ENCODE data around the gene SEZ6.

Gene SEZ6

DNA sequence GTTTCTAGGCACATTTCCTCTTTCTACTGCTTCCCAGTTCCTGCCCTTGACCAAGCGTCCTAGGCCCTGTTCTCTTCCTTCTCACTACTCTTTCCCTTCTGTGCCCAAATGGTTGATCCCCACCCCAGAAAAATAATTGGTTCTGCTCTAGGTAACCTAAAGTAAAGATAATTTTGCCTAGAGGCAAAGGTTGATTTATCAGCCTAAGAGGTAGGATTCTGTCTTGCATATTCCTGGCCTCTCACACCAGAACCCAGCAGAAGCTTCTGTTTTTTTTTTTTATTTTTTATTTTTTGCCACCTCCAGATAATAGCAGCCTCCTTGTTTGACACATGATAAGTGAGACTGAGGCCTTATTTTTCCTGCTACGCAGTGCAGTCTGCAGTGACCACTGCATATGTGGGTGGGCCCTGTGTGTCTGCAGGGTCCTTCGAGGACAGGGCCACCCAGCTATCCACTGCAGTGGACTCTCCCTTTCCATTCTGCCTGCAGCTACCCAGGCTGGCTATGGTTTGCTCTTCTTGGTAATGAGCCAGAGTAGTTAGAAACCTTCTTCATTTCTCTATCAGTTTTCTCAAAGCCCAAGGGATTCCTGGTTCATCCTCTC lies 37.8 kb upstream of the SEZ6 start:
- Histone ChIP-seq H3K27ac (ENCODE audit: low read depth, low read length) (no peak overlapping the region), H3K4me1 (ENCODE audit: control insufficient read depth, insufficient read depth, low read length, unreplicated experiment) (peaks cover 24% of the 10 kb centered on the region)

DNA sequence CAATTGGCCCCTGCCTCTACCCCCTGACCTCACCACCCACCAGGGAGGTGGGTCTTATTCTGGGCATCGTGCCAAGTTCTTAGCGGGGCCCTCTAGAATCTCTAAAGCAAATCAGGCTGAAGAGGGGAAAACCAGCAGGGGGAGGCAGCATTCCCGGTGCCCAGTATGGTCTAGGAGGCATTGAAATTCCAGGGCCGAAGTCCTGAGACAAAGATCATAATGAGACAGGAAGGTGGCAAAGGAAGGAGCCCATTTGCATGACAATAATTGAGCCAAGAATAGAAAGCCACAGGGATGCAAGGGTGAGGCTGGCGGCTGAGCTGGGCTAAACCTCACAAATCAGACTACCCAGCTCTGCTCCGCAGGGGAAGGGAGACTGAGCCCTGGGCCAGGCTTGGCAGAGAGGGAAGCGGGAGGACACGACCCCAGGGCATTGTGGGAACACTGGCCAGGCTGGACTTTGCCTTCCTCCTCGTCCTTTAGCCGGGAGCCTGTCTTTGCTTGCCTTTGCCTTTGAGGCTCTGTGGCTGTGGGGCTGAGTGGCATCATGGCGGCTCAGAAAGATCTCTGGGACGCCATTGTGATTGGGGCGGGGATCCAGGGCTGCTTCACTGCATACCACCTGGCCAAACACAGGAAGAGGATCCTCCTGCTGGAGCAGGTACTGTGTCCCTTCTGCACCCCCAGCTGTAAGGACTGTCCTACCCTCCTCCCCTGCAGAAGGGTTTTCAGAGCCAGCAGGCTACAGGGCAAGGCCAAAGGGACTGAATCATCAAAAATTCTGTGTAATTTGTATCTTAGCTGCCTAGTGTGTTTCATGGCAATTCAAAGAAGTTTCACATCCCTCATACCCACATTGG lies 37.1 kb upstream of the SEZ6 start, which contains the start of gene PIPOX:
TSS of gene PIPOX (plus strand) at position 463 of the 860 bp plus-strand sequence. CDS start at position 548, 85 bp downstream.
- peaks cover 24% of the 10 kb centered on the region for H3K4me1 ChIP-seq (ENCODE audit: control insufficient read depth, insufficient read depth, low read length, unreplicated experiment)
- no peaks in the 10 kb centered on the region for H3K36me3 ChIP-seq (ENCODE audit: insufficient read depth, low read length)
- peak within 1 kb of the TSS; percentile 60 for H3K4me3 ChIP-seq (ENCODE audit: low read depth, low read length)
- peak within 1 kb of the TSS; percentile 71 for H2AFZ ChIP-seq (ENCODE audit: low read length, unreplicated experiment)
- H3K27ac ChIP-seq (ENCODE audit: low read depth, low read length) = no peak within 1 kb of the TSS
- H3K79me2 ChIP-seq (ENCODE audit: control insufficient read depth, insufficient read depth, low read length, unreplicated experiment) = no peaks in the 10 kb centered on the region
- H3K27me3 ChIP-seq (ENCODE audit: insufficient read depth, low read length) = peaks cover 17% of the 10 kb centered on the region

More for the DNA sequence above, 37.8 kb upstream of the SEZ6 start:
- Histone ChIP-seq H3K27me3 (ENCODE audit: insufficient read depth, low read length) (peaks cover 10% of the 10 kb centered on the region), H3K79me2 (ENCODE audit: control insufficient read depth, insufficient read depth, low read length, unreplicated experiment) (no peaks in the 10 kb centered on the region), H3K36me3 (ENCODE audit: insufficient read depth, low read length) (no peaks in the 10 kb centered on the region), H2AFZ (ENCODE audit: low read length, unreplicated experiment) (no peak overlapping the region), H3K4me3 (ENCODE audit: low read depth, low read length) (no peak overlapping the region)

DNA sequence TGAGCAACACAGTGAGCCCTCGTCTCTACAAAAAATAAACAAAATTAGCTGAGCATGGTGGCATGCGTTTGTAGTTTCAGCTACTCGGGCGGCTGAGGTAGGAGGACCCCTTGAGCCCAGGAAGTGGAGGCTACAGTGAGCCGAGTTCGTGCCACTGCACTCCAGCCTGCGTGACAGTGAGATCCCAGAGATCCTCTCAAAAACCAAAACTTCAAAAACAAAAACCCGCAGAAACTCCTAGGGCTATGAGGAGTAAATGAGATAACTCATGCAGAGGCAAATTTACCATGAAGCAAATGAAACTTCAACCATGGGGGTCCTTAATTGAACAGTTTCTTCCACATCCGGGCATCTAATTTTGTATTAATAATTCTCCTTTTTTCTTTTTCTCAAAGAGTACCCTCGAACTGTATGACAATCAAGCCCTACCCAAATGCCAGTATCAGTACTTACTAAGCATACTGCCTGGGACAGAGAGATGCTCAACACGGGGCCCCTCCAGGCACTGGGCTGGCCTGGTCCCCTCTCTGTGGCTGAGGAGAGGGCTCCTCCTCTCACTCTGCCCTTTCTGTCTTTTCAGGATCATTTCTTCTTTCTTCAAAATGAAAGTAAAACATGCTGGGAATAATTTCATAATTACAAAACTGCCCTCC lies 36.3 kb upstream of the SEZ6 start:
- Histone ChIP-seq H3K27ac (ENCODE audit: low read depth, low read length) (no peak overlapping the region), H3K36me3 (ENCODE audit: insufficient read depth, low read length) (no peaks in the 10 kb centered on the region), H3K4me1 (ENCODE audit: control insufficient read depth, insufficient read depth, low read length, unreplicated experiment) (peaks cover 24% of the 10 kb centered on the region), H3K27me3 (ENCODE audit: insufficient read depth, low read length) (peaks cover 25% of the 10 kb centered on the region), H3K4me3 (ENCODE audit: low read depth, low read length) (peak overlapping the region; percentile 60), H3K79me2 (ENCODE audit: control insufficient read depth, insufficient read depth, low read length, unreplicated experiment) (no peaks in the 10 kb centered on the region), H2AFZ (ENCODE audit: low read length, unreplicated experiment) (peak overlapping the region; percentile 71)

DNA sequence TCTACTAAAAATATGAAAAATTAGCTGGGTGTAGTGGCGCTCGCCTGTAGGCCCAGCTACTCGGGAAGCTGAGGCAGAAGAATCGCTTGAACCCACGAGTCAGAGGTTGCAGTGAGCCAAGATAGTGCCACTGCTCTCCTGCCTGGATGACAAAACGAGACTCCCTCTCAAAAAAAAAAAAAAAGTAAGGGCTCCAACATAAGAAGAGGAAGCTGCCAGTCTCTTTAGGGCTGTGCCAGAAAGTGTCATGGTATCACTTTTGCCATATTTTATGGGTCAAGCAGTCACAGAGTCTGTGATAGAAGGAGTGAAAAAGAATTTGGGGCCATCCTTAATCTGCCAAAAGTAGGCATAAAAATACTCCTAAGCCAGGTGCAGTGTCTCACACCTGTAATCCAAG lies 35.7 kb upstream of the SEZ6 start:
- Histone ChIP-seq H3K27ac (ENCODE audit: low read depth, low read length) (no peak overlapping the region), H3K27me3 (ENCODE audit: insufficient read depth, low read length) (peaks cover 27% of the 10 kb centered on the region), H3K4me3 (ENCODE audit: low read depth, low read length) (no peak overlapping the region), H2AFZ (ENCODE audit: low read length, unreplicated experiment) (no peak overlapping the region), H3K36me3 (ENCODE audit: insufficient read depth, low read length) (no peaks in the 10 kb centered on the region), H3K4me1 (ENCODE audit: control insufficient read depth, insufficient read depth, low read length, unreplicated experiment) (peaks cover 24% of the 10 kb centered on the region), H3K79me2 (ENCODE audit: control insufficient read depth, insufficient read depth, low read length, unreplicated experiment) (no peaks in the 10 kb centered on the region)

DNA sequence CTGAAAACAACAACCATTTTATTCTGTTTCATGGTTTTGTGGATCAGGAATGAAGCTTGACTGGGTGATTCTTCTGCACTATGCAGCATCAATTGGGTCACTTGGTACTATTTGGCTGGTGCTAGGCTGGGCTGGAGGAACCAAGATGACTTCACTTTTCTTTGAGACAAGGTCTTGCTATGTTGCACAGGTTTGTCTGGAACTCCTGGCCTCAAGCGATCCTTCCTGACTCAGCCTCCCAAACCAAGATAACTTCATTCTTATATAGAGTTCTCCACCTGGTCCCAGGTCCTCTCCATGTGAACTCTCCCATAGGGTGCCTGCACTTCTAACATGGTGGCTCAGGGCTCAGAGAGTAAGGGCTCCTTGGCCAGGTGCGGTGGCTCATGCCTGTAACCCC lies 35.3 kb upstream of the SEZ6 start:
- Histone ChIP-seq H2AFZ (ENCODE audit: low read length, unreplicated experiment) (no peak overlapping the region), H3K36me3 (ENCODE audit: insufficient read depth, low read length) (no peaks in the 10 kb centered on the region), H3K4me1 (ENCODE audit: control insufficient read depth, insufficient read depth, low read length, unreplicated experiment) (peaks cover 24% of the 10 kb centered on the region), H3K27ac (ENCODE audit: low read depth, low read length) (no peak overlapping the region), H3K4me3 (ENCODE audit: low read depth, low read length) (no peak overlapping the region), H3K79me2 (ENCODE audit: control insufficient read depth, insufficient read depth, low read length, unreplicated experiment) (no peaks in the 10 kb centered on the region), H3K27me3 (ENCODE audit: insufficient read depth, low read length) (peaks cover 27% of the 10 kb centered on the region)

DNA sequence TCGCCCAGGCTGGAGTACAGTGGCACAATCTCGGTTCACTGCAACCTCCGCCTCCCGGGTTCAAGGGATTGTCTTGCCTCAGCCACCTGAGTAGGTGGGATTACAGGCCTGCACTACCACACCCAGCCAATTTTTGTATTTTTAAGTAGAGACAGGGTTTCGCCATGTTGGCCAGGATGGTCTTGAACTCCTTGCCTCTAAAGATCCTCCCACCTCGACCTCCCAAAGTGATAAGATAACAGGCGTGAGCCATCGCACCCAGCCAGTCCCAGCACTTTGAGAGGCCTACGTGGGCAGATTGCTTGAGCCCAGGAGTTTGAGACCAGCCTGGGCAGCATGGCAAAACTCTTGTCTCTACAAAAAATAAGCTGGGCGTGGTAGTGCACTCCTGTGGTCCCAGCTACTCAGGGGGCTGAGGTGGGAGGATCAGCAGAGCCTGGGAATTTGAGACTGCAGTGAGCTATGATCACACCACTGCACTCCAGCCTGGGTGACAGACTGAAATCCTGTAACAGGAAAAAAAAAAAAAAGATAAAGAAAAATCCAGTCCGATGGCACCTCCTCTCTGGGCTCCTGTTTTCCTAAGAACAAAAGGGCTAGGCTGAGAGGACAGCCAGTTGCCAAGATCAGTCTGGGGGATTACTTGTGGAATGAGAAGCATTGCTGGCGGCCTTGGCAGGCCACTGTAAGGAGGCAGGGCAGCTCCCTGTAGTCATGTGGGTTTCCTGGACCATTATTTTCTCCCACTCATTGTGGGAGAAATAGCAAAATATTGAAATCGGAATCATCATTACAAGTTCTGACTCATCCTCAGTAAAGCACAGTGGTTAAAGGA lies 34.1 kb upstream of the SEZ6 start:
- Histone ChIP-seq H3K27me3 (ENCODE audit: insufficient read depth, low read length) (peaks cover 36% of the 10 kb centered on the region), H3K79me2 (ENCODE audit: control insufficient read depth, insufficient read depth, low read length, unreplicated experiment) (no peaks in the 10 kb centered on the region), H3K27ac (ENCODE audit: low read depth, low read length) (peak overlapping the region; percentile 8), H3K4me3 (ENCODE audit: low read depth, low read length) (no peak overlapping the region), H2AFZ (ENCODE audit: low read length, unreplicated experiment) (peak overlapping the region; percentile 20), H3K4me1 (ENCODE audit: control insufficient read depth, insufficient read depth, low read length, unreplicated experiment) (peaks cover 24% of the 10 kb centered on the region), H3K36me3 (ENCODE audit: insufficient read depth, low read length) (no peaks in the 10 kb centered on the region)

DNA sequence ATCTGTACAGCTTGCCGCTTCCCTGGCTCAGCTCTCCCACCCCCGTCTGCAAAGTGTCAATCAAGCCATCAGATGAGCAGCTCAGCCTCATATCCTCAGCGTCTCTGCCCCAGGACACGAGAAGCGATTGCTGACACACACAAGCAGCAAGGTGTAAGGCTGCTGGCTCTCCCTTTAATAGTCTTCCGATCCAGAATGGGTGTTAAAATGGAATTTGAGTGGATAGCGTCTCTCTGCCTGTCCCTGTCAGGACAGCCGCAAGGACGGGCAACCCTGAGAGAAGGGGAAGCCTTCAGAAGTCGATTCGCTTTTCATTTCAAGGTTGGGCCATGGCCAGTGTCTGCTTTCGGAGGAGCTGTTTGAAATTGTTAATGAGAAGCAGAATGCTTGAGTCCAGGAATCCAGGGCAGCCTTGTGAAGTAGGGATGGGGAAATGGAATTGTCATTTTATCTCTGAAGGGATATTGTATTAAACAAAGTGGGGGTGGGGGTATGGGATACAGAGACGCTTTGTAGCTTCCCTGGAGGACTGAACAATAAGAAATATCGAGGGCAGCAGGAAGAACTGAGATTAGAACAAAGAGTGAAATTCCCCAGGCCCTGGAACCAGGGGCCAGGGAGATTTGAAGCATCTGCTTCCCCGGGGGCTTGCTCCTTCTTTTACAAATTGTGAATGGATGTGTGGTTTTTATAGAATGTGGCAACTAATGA lies 32.4 kb upstream of the SEZ6 start:
- H3K4me3 ChIP-seq (ENCODE audit: low read depth, low read length) = no peak overlapping the region
- H3K27me3 ChIP-seq (ENCODE audit: insufficient read depth, low read length) = peaks cover 54% of the 10 kb centered on the region
- H3K4me1 ChIP-seq (ENCODE audit: control insufficient read depth, insufficient read depth, low read length, unreplicated experiment) = peaks cover 24% of the 10 kb centered on the region
- no peak overlapping the region for H2AFZ ChIP-seq (ENCODE audit: low read length, unreplicated experiment)
- H3K36me3 ChIP-seq (ENCODE audit: insufficient read depth, low read length) = no peaks in the 10 kb centered on the region
- H3K27ac ChIP-seq (ENCODE audit: low read depth, low read length) = no peak overlapping the region
- no peaks in the 10 kb centered on the region for H3K79me2 ChIP-seq (ENCODE audit: control insufficient read depth, insufficient read depth, low read length, unreplicated experiment)

DNA sequence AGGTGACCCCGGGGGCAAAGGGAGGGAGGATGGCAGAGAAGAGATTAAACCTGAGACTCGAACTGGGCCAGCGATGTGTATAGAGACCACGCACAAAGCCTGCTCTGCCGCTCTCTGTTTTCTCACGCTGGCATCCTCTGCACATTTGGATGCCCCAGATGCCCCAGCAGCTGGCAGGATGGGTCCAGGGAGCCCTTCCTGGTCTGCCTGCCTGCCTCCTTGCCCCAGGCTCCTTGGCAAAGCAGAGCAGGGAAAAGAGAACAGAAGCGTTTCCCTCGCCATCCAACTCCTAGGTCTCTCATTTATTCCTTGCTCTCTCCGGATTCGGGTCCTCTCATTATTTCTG lies 31.9 kb upstream of the SEZ6 start:
- Histone ChIP-seq H3K4me1 (ENCODE audit: control insufficient read depth, insufficient read depth, low read length, unreplicated experiment) (peaks cover 20% of the 10 kb centered on the region), H3K4me3 (ENCODE audit: low read depth, low read length) (no peak overlapping the region), H3K79me2 (ENCODE audit: control insufficient read depth, insufficient read depth, low read length, unreplicated experiment) (no peaks in the 10 kb centered on the region), H2AFZ (ENCODE audit: low read length, unreplicated experiment) (no peak overlapping the region), H3K27ac (ENCODE audit: low read depth, low read length) (no peak overlapping the region), H3K27me3 (ENCODE audit: insufficient read depth, low read length) (peaks cover 59% of the 10 kb centered on the region), H3K36me3 (ENCODE audit: insufficient read depth, low read length) (no peaks in the 10 kb centered on the region)

DNA sequence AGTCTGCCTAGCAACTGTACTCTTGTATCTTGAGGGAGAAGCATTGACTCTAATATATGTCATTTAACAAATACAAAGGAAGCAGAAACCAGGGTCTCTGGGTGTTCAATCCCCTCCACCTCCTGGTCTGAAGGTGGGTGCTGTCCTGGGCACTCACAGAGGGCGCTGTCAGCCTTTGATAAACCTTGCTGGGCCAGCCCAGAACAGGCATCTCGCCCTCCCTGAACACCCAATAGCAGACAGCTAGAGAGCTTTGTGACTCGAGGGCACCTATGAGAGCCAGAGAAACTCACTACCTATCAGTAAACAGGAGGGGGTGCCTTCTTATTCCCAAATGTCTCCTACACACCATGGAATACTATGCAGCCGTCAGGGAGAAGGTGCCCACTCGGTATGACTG lies 30.8 kb upstream of the SEZ6 start:
- peaks cover 70% of the 10 kb centered on the region for H3K27me3 ChIP-seq (ENCODE audit: insufficient read depth, low read length)
- peaks cover 12% of the 10 kb centered on the region for H3K4me1 ChIP-seq (ENCODE audit: control insufficient read depth, insufficient read depth, low read length, unreplicated experiment)

DNA sequence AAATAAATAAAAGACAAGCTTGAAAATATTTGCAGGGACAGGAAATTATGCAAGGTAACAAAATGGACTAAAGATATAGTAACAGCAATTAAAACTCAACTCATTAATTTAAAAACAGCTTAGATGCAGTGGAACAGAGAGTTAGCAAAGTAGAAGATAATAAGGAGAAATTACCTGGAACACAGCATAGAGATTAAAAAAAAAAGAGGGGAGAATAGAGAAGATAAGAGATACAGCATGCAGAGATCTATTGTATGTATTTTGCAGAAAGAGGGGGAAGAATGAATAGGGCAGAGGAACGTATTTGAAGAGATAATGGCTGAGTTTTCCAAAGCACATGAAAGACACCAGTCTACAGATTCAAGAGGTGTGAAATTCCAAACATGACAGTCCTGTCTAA lies 28.7 kb upstream of the SEZ6 start:
- H3K4me3 ChIP-seq (ENCODE audit: low read depth, low read length) = no peak overlapping the region
- H3K27ac ChIP-seq (ENCODE audit: low read depth, low read length) = no peak overlapping the region
- no peaks in the 10 kb centered on the region for H3K36me3 ChIP-seq (ENCODE audit: insufficient read depth, low read length)
- H3K27me3 ChIP-seq (ENCODE audit: insufficient read depth, low read length) = peaks cover 91% of the 10 kb centered on the region
- H3K79me2 ChIP-seq (ENCODE audit: control insufficient read depth, insufficient read depth, low read length, unreplicated experiment) = no peaks in the 10 kb centered on the region
- no peaks in the 10 kb centered on the region for H3K4me1 ChIP-seq (ENCODE audit: control insufficient read depth, insufficient read depth, low read length, unreplicated experiment)
- no peak overlapping the region for H2AFZ ChIP-seq (ENCODE audit: low read length, unreplicated experiment)

More for the DNA sequence above, 30.8 kb upstream of the SEZ6 start:
- Histone ChIP-seq H3K4me3 (ENCODE audit: low read depth, low read length) (no peak overlapping the region), H3K79me2 (ENCODE audit: control insufficient read depth, insufficient read depth, low read length, unreplicated experiment) (no peaks in the 10 kb centered on the region), H2AFZ (ENCODE audit: low read length, unreplicated experiment) (no peak overlapping the region), H3K36me3 (ENCODE audit: insufficient read depth, low read length) (no peaks in the 10 kb centered on the region), H3K27ac (ENCODE audit: low read depth, low read length) (no peak overlapping the region)

Data from ACC112 (cell line).